ENCODE results near the gene PI4KB. TPM values are rescaled to one million over a fixed set of nuclear protein-coding genes. Genes with fewer than 3 reads are reported as not detected.

PI4KB gene
- total and polyA plus RNA-seq, 2 of the 13 experiments (the other 11 are each of a cell fraction or from before 2014, with no cell fraction given): 19.5 to 29.3 TPM

- Histone ChIP-seq H3K4me2 (ENCODE audit: low read depth, low read length) (peak overlapping the region; percentile 98), H2AFZ (ENCODE audit: low read length) (no peak overlapping the region), H3K27ac (ENCODE audit: extremely low read length, insufficient read depth, low read length) (peak overlapping the region; percentile 82), H3K9ac (ENCODE audit: insufficient read depth, low read depth, low read length) (peak overlapping the region; percentile 67), H3K4me3 (replicated peaks in 1 of 3; ENCODE audit: insufficient read depth in 1 of 3, low read depth in 2 of 3, low read length in 3 of 3) (peak overlapping the region; percentile 61 to 79 (median 70)), H3K9me3 (ENCODE audit: low read length) (no peaks in the 10 kb centered on the region), H3K27me3 (ENCODE audit: control insufficient read depth in 1 of 2, insufficient read depth in 2 of 2, low read length in 2 of 2) (no peaks in the 10 kb centered on the region; a peak in 1 of 5 replicates), H4K20me1 (ENCODE audit: insufficient read depth, low read length) (no peaks in the 10 kb centered on the region), H3K4me1 (ENCODE audit: insufficient read depth, low read length) (peaks cover 41% of the 10 kb centered on the region), H3K79me2 (ENCODE audit: insufficient read depth, low read length) (peaks cover 5% of the 10 kb centered on the region), H3K36me3 (replicated peaks in 1 of 2; ENCODE audit: control insufficient read depth in 1 of 2, insufficient read depth in 2 of 2, low read length in 2 of 2) (peaks cover 2% of the 10 kb centered on the region in 2 experiments; a peak in 2 of 5 replicates)
- intact Hi-C loops (cut with micrococcal nuclease; ENCODE audit: unreplicated experiment): loop anchor here (1.0 to 2.0 kb wide), 2 partner anchors 19 to 25 kb away; partner anchors contain the start of gene RFX5
- peak; percentile 12 for FAIRE-seq
- 47% methylated on average over 6 of the region's 9 CpGs for WGBS (ENCODE audit: low lambda C conversion rate)
- ChIA-PET POLR2A (interaction anchor here (0.5 to 2.2 kb wide), 12 partner anchors 12 to 459 kb away, joined by 3 to 24 read pairs (median 6); partner anchors contain the start of genes LYSMD1, PI4KB, PSMB4 and RFX5), CTCF (ENCODE audit: low intra/inter-chr PET ratio, low total read pairs) (no interaction called here)
- BruUV-seq (replicated peaks): no TSS peak
- TF ChIP-seq POLR2AphosphoS5 (IDR thresholded peaks at IDR 0.05; ENCODE audit: low read depth, low read length): 0 out of 2 replicates have a peak, but pooled peaks have one; percentile 28
- TF ChIP-seq CAMTA2 (CRISPR knock-in tag; IDR thresholded peaks at IDR 0.05; ENCODE audit: borderline replicate concordance): no peak
- DNase-seq (ENCODE audit: low spot score): no peak
- in situ Hi-C loops (cut with HindIII; ENCODE audit: extremely low pct_ligation_motif_present, low pct_unique_long_range_greater_than_20kb): no loop called here
- ATAC-seq: peak; percentile 15; the same call in 2 of the 3 replicates
These were observed 44.3 kb upstream of the PI4KB start for GRCh38 chr1:151371370-151372057.

DNA sequence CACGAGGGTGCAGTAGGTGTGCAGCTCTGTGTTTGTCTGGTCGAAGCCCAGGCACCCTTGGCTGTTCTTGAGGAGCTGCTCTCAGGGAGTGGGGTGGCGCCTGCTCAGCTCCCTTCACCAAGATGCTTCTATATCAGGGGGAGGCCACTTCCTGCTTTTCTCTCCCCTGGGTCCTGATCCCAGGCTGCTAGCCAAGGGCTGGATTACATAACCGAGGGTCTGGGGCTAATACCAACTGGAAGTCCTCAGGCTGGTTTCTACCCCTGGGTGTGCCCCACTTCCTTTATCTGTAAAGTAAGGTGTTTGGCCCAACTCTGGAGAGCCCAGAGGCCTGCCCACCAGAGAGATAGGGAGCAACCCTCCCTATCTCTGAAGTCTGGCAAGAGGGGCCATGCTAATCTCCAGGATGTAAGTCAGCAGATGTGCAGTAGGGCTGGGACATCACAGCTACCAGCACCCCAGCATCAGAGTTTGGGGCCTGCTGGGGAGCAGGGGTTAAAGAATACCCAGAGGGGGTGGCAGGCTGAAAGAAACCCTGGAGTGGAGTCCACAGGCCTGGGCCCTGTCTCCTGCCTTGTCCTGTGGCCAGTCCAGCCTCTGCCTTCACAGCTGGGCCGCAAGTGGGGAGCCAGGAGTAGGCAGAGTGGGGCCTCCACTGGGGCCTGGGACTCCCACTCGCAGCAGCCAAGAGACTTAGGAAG is 43.1 kb upstream of the PI4KB start:
- no peak overlapping the region for H2AFZ ChIP-seq (ENCODE audit: low read length)
- H3K4me3 ChIP-seq (replicated peaks in 1 of 3; ENCODE audit: insufficient read depth in 1 of 3, low read depth in 2 of 3, low read length in 3 of 3): no peak overlapping the region
- WGBS (ENCODE audit: low lambda C conversion rate): 92% methylated on average over 5 of the region's 6 CpGs
- intact Hi-C loops (cut with micrococcal nuclease; ENCODE audit: unreplicated experiment): no loop called here
- H3K9ac ChIP-seq (ENCODE audit: insufficient read depth, low read depth, low read length): no peak overlapping the region
- POLR2A ChIA-PET: interaction anchor here (0.9 kb wide), 1 partner anchor 29 kb away, joined by 3 read pairs; the partner anchor contains the start of gene PSMB4
- DNase-seq (ENCODE audit: low spot score) (no peak), FAIRE-seq (no peak), ATAC-seq (no peak)
- CTCF ChIA-PET (ENCODE audit: low intra/inter-chr PET ratio, low total read pairs): no interaction called here
- no TSS peak for BruUV-seq (replicated peaks)
- no peaks in the 10 kb centered on the region for H3K9me3 ChIP-seq (ENCODE audit: low read length)
- H3K27me3 ChIP-seq (ENCODE audit: control insufficient read depth in 1 of 2, insufficient read depth in 2 of 2, low read length in 2 of 2): no peaks in the 10 kb centered on the region; a peak in 1 of 5 replicates
- no peak overlapping the region for H3K27ac ChIP-seq (ENCODE audit: extremely low read length, insufficient read depth, low read length)
- H3K4me1 ChIP-seq (ENCODE audit: insufficient read depth, low read length): peaks cover 41% of the 10 kb centered on the region
- no peak for TF ChIP-seq RBAK (CRISPR knock-in tag; IDR thresholded peaks at IDR 0.05)
- TF ChIP-seq, protein P1, sequence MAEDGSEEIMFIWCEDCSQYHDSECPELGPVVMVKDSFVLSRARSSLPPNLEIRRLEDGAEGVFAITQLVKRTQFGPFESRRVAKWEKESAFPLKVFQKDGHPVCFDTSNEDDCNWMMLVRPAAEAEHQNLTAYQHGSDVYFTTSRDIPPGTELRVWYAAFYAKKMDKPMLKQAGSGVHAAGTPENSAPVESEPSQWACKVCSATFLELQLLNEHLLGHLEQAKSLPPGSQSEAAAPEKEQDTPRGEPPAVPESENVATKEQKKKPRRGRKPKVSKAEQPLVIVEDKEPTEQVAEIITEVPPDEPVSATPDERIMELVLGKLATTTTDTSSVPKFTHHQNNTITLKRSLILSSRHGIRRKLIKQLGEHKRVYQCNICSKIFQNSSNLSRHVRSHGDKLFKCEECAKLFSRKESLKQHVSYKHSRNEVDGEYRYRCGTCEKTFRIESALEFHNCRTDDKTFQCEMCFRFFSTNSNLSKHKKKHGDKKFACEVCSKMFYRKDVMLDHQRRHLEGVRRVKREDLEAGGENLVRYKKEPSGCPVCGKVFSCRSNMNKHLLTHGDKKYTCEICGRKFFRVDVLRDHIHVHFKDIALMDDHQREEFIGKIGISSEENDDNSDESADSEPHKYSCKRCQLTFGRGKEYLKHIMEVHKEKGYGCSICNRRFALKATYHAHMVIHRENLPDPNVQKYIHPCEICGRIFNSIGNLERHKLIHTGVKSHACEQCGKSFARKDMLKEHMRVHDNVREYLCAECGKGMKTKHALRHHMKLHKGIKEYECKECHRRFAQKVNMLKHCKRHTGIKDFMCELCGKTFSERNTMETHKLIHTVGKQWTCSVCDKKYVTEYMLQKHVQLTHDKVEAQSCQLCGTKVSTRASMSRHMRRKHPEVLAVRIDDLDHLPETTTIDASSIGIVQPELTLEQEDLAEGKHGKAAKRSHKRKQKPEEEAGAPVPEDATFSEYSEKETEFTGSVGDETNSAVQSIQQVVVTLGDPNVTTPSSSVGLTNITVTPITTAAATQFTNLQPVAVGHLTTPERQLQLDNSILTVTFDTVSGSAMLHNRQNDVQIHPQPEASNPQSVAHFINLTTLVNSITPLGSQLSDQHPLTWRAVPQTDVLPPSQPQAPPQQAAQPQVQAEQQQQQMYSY (CRISPR knock-in tag; IDR thresholded peaks at IDR 0.05): peak; percentile 88
- no peak for TF ChIP-seq TRIM24 (CRISPR knock-in tag; IDR thresholded peaks at IDR 0.05)
- peaks cover 5% of the 10 kb centered on the region for H3K79me2 ChIP-seq (ENCODE audit: insufficient read depth, low read length)
- H3K36me3 ChIP-seq (replicated peaks in 1 of 2; ENCODE audit: control insufficient read depth in 1 of 2, insufficient read depth in 2 of 2, low read length in 2 of 2): peaks cover 4 to 10% of the 10 kb centered on the region in 2 experiments; a peak in 4 of 5 replicates
- in situ Hi-C loops (cut with HindIII; ENCODE audit: extremely low pct_ligation_motif_present, low pct_unique_long_range_greater_than_20kb): no loop called here
- H3K4me2 ChIP-seq (ENCODE audit: low read depth, low read length): no peak overlapping the region
- H4K20me1 ChIP-seq (ENCODE audit: insufficient read depth, low read length): no peaks in the 10 kb centered on the region

All from HepG2 (cell line).